GM18861 (cell line): Measurements from ENCODE around the gene TDRKH.
"Not testable (repeated sequence)": the region's sequence is repeated elsewhere in the genome, so short reads cannot be mapped to it uniquely, and the experiment has no call there.

Source experiments
- ATAC-seq: cut with Tn5 transposase; IDR thresholded peaks from one replicate; pipeline ENCODE4 v1.9.1; 2021; ENCODE audit not compliant: unreplicated experiment

TDRKH gene

DNA sequence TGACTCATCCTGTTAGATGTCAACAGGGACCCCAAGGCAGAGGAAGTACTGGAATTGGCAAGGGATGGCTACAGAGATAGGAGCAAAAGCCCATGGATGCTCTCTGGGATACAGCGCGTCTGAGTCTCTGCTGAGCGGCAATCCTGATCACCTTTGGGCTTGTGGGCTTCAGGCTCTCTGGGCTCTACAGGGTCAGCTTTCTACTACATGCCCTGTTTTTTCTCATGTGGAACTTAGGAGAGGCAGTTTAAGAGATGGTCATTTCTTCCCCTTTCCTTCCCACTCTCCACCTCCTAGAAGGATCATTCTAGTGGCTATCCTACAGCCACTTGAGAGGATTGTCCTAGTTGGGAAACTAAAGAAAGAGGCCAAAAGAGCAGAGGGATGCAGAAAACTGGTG is 13.6 kb upstream of the TDRKH start:
- no peak for ATAC-seq

DNA sequence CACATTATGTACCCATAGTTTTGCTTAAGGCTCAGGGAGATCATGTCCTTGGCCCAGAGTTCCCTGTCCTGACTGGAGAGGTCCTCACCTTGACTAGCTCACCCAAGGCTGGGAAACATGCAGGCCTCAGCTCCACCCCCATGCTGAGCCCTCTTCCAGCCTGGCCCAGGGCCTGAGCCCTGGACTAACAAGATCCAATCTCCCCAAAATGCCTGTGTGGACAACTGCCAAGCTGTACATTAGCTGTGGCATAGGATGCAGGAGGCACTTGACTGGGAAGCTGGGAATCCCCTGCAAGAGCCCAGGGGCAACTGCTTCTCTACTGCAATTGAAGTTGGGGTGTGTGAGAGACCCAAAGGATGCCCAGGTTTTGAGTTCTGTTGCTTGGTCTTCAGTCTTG is 12.9 kb upstream of the TDRKH start:
- ATAC-seq: no peak

DNA sequence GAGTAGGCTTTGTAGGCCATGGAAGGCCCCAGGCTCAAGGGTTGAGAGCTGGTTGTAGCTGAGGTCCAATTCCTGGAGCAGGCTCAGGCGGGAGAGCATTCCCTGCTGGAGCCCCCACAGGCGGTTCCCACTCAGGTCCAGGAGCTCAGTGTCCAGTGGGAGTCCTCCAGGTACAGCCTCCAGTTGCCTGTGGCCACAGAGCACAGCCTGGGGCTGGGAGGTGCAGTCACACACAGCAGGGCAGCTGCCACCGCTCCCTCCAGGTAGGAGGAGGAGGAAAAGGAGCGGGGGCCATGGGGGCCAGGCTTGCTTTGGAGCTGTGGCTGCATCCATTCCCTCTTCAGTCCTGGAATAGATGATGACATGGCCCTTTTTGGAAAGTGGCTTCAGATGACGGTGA is 12.1 kb upstream of the TDRKH start:
- no peak for ATAC-seq

DNA sequence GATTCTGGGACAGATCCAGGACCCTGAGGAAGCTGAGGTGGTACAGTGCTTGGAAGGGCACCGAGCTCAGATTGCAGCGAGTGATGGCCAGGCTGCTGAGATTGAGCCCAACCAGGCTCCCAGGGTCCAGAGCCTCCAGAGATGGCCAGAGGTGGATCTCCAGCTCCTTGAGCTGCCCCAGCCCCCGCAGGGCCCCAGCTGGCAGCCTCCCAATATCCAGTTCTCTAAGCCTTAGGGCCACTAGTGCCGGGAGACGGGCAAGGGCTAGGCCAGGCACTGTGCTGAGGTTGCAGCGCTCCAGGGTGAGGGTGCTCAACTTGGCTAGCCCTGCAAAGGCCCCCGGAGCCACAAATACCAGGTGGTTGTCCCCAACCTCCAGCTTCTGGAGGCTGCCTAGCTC is 11.5 kb upstream of the TDRKH start:
- no peak for ATAC-seq

DNA sequence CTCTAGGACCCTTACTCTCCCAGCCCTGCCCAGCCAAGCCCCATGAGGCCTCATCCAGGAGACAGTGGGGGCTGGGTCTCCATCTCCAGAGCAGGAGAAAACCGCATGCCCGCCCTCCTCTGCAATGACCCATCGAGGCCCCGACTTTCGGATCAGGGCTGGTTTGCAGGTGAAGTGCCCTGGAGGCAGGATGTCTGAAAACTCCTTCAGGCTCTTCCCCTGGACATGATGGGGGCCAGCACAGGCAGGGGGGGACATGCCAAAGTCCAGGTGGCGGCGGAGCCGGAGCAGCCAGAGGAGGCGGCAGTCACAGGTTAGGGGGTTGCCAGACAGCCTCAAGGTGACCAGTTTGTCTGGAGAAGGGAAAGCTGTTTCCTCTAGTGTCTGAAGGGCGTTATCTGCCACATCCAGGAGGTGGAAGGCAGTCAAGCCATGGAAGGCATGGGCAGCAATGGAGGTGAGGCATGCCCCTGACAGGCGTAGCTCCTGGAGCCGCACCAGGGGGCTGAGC is 11.1 kb upstream of the TDRKH start:
- ATAC-seq: no peak

DNA sequence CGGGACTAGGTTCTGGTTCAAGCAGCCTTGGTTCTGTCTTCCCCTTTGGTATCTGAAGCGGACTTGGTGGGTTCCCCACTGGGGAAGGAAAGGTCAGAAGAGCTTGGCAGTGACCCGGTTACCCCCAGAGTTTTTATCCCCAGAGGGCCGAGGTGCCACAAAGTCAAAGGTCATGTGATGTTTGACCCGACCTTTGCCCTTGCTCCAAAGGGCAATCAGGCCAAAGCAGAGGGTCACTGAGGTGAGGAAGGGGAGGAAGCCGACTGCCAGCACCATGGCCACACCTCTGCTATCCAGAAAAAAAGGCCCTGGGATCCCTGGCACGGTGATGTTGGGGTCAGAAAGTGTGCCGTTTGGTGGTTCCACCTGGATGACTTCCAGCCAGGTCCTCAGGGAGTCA is 10.5 kb upstream of the TDRKH start:
- no peak for ATAC-seq

DNA sequence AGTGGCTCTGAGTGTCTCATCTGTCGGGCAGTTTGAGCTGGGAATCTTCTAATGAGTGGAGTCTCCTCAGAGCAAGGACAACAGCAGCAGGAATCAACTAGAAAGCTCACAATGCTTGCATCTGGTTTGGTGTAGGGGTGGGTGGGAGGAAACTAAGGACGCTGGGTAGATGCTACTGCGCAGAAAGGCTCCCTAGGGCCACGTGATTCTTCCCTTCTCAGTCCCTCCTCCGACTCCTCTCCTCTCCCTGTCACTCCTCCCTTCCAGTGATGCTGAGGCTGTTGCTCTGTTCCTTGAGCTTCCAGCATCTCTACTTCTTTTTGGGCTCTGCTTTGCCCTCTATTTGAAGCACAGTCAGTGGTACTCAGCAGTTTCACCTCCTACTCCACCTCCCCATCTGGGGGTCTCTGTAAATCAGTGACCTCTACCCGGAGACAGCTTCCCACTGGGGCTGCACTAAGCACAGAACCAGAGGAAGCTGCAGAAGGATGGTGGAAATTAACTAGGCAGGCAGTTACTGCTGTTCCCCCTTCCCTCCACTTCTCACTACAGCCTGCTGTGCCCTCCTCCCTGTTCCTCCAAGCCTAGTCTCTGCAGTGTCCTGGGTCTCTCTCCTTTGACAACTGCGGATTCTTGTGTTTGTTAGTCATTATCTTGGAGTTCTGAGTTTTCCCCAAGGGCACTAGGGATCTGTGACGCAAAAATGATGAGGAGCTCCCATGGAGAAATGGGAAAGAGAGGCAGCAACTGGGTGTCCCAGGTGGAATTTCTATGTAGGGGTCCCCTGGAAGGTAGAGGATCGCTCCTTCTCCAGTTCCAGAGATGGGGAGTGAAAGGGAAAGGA is 9.1 kb upstream of the TDRKH start:
- no peak for ATAC-seq

DNA sequence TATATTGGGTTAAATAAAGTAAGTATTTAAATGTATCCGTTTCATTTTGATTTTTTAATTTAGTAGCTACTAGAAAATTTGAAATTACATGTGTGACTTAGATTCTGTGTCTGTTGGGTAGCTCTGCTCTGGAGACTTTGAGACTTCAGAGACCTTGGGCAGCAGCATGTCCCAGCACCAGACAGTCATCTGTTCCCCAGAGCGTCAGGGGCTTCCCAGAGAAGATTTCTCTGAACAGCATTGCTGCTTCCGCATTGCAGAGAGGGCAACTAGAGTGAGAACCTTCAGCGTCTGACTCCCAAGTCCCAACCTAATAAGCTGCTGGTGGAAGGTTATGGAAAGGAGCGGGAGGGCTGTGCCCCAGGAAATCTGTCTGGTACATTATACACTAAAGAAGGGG is 8.3 kb upstream of the TDRKH start:
- no peak for ATAC-seq

DNA sequence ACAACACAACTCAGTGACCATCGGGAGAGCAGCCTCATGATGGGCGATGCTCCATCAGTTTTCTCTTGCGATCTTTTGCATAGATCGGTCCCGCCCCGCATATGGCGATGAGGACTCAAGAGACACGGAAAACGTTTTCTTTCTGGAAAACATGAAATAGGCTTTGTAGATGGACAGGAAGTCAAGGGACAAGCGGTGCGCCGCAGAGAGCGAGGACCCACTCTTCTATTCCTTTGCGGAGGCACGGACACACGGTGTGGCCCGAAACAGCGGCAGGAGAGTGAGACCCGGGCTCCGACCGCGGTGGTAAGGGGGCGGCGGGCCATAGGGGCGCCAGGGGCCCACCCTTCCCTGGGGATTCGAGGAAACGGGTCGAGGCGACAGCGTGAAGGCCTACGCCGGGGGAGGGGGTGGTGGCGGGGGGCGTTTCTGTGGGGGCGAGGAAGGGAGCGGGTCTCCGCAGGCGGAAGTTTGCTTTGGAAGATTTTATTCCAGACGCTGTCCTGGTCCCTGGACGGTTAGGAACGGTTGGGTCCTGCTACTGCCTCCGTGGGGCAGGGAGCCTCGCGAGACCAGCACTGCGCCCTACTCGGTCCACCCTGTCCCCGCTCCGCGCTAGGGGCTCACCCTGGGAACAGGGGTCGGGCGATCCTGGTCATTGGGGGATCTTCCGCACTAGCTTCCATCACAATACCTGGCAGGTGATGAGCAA is 796 bp upstream of the TDRKH start:
- ATAC-seq: no peak

DNA sequence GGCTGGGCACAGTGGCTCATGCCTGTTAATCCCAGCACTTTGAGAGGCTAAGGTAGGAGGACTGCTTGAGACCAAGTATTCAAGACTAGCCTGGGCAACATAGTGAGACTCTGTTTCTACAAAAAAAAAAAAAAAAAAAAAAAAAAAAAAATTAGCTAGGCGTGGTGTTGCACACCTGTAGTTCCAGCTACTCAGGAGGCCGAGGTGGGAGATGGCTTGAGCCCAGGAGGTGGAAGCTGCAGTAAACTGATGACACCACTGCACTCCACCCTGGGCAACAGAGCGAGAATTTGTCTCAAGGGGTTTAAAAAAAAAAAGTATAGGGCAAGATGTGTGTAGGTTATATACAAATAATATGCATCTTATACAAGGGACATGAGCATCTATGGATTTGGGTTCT is 2.6 kb downstream of the TDRKH start:
- ATAC-seq: no peak

DNA sequence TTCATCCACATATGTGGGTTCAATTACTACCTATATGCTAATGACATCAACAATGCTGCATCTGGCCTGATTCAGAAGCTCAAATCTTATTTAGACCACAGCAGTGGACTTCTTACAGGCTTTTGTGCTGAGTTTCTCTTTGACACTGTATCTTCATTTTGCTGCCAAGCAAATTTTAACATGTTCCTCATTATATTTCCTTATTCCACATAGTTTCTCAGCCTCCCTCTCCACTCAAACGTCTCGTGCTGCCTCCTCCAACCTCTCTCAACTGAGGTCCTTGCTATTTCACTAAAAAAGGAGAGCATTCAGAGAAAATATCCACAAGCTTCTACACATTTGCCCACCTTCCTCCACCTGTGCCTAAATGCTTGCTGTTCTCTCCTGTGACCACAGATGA is 6.5 kb downstream of the TDRKH start:
- ATAC-seq: no peak

DNA sequence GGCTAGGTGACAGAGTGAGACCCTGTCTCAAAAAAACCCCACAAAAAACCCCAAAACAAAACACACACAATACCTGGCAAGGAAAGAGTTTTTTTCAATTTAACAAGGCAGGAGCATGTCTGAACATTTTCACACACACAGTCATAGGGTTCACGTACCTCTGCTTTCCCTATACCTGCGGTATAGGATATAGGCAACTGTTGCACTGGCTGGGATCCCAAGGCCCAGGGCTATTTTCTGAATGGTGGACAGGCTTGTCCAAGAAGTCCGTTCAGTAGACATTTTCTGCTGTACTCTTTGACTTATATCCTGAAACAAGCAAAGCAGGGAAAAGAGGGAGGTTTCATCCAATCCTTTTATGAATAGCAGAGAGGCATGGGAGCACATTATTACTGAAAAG is 7.6 kb downstream of the TDRKH start:
- ATAC-seq: no peak

DNA sequence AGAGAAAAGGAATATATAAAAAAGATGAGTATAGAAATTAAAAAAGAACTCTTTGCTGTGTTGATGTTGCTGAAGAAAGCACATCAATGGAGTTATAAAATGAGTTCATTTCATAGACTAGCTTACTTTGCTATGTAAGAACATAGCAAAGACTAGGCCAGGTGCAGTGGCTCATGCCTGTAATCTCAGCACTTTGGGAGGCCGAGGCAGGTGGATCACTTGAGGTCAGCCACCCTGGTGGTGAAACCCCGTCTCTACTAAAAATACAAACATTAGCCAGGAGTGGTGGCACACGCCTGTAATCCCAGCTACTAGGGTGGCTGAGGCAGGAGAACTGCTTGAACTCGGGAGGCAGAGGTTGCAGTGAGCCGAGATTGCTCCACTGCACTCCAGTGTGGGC is 8.3 kb downstream of the TDRKH start:
- not testable (repeated sequence) for ATAC-seq

DNA sequence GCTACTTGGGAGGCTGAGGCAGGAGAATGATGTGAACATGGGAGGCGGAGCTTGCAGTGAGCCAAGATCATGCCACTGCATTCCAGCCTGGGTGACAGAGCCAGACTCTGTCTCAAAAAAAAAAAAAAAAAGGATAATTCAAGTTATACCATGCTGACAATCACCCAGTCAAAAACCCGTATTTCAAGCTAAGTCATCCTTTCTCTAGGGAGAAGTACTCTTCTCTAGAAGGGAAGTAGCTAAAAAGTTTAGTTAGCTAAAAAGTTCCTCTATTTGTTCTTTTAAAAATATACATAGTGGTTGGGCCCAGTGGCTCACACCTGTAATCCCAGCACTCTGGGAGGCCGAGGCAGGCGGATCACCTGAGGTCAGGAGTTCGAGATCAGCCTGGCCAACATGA is 9.6 kb downstream of the TDRKH start:
- not testable (repeated sequence) for ATAC-seq

DNA sequence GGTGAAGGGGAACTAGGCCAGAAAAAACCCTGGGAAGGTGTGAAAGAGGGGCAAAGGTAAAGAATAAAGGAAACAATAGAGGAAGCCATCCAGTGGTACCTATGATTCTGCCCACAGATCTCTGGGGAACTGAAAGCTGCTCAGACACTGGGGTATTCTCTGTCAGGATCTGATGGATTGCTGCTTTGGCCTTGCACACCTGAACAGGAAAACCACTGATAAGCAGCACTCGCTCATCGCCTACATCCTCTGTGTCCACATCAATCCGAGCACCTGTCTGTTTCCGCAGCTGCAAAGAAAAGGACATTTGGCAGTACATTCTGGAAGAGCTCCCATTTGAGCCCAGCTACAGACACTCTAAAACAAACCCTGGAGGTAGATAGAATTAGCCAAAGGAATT is 10.4 kb downstream of the TDRKH start:
- no peak for ATAC-seq

DNA sequence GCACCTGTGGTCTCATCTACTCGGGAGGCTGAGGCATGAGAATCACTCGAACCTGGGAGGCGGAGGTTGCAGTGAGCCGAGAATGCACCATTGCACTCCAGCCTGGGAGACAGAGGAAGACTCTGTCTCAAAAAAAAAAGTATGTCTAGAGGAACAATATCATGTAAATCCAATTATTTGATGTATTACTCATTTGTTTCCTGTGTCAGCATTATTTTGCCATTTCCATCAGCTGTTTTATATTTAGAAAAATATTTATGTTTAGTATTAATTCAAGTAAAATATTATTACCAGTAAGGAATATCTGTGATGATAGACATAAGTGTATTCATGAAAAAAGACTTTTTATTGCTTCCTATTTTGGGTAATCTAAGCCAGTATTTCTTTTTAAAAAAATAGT is 13.0 kb downstream of the TDRKH start:
- no peak for ATAC-seq

DNA sequence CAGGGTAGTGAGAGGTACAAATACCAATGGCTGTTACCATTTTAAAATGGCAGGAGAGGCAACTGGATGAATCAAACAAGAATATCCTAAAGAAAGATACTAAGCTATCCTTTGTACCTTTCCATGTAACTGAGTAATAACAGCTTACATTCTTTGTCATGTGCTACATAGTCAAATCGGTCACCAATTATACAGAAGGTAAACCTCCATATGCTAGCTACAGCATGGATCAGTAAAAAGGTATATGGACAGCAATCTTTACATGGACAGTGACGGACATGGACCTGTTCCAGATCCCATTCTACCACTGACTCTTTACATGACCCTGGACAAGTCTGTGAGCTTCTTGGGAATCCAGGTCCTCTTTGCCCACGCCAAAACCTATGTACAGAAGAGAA is 13.6 kb downstream of the TDRKH start:
- ATAC-seq: no peak

DNA sequence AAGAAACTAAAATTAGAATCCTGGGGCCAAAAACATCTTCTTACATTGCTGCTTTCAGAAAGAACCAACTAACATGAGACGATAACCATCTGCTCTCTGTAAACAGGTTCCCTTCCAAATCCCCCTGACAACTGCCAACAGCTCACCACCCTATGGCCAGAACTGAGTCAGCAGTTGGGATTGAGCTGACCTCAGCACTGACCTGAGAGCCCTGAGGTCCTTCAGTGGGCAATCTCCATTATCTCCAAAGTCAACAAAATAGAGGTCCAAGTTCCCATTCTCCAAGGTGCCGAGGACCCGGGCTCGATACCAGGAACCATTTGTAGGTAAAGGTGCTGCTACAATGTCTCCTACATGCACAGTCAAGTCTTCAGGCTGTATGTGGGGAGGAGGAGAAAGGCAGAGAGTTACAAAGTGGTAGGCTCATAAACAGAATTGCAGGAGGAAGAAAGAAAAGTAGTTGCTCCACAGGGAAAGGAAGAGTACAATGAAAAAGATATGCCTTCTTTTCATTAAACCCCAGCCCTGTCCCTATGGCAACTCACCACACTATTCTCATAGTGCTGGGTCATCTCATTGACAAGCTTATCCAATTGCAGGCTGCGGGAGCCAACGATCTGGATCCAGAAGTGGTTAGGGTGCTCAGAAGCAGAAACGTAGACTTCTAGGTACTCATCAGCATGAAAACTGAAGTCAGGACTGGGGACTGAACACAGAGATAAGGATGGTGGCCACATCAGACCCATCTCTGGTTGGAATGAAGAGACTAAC is 14.2 kb downstream of the TDRKH start:
- no peak for ATAC-seq

DNA sequence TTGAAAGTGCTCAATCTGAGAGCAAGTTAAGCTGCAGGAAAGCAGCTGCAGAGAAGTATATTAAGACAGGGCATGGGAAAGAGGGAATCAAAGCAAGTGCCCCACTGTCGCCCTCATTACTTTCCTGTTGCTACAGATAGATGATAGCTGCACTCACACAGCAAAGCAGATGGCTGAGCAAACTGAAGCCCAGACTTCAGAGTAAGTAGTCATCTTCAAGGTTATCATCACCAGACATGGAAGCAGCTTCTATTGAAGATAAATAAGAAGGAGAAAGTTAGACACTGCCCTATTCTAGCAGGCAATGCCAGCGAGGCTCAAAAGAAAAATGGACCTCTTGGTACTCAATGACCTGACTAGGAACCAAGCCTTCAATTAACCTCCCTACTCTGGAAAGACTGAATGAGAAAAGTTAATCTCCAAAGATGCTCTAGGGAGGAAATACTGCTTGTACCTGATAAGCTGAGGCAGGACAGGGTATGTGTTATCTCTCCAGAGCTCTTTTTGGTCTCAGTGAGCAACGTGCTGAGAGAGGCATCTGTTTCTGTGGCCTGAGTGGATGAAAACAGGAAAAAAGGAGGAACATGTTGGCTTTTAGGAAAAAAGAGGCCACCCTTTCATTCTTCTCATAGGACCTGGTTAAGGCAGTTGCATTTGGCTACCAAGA is 15.9 kb downstream of the TDRKH start:
- no peak for ATAC-seq

DNA sequence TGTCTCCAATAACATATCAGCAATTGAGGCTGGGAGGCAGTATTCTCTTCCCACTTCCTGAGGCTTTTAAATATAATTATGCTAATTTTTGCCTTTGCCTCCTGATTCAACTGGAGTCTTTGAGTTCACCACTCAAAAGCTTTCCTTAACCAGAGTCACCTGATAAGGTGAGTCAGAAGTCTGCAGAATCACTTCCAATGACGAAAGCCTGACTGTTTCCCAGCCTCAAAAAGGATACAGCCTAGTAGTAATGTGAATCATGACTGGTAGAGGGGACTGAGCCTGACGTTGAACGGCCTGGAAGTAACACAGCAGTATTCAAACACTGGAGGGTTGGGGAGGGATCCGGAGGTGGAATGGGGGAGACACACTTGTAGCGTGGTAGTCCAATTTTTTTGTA is 16.6 kb downstream of the TDRKH start:
- ATAC-seq: no peak

DNA sequence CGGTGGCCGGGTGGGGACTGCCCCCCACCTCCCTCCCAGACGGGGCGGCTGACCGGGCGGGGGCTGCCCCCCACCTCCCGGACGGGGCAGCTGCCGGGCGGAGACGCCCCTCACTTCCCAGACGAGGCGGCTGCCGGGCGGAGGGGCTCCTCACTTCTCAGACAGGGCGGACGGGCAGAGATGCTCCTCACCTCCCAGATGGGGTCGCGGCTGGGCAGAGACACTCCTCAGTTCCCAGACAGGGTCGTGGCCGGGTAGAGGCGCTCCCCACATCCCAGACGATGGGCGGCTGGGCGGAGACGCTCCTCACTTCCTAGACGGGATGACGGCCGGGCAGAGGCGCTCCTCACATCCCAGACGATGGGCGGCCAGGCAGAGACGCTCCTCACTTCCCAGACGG is 21.0 kb downstream of the TDRKH start:
- not testable (repeated sequence) for ATAC-seq
